Measurements from ENCODE around the gene LPP.

GRCh38 chr3:188878076-188878475 lies 724.1 kb downstream of the LPP start:
- TF ChIP-seq EP300 (IDR thresholded peaks at IDR 0.05; ENCODE audit: low read depth) (no peak), POLR2A (IDR thresholded peaks at IDR 0.05) (no peak), POLR2AphosphoS5 (IDR thresholded peaks at IDR 0.05) (no peak)
- TF ChIP-seq, protein P1, sequence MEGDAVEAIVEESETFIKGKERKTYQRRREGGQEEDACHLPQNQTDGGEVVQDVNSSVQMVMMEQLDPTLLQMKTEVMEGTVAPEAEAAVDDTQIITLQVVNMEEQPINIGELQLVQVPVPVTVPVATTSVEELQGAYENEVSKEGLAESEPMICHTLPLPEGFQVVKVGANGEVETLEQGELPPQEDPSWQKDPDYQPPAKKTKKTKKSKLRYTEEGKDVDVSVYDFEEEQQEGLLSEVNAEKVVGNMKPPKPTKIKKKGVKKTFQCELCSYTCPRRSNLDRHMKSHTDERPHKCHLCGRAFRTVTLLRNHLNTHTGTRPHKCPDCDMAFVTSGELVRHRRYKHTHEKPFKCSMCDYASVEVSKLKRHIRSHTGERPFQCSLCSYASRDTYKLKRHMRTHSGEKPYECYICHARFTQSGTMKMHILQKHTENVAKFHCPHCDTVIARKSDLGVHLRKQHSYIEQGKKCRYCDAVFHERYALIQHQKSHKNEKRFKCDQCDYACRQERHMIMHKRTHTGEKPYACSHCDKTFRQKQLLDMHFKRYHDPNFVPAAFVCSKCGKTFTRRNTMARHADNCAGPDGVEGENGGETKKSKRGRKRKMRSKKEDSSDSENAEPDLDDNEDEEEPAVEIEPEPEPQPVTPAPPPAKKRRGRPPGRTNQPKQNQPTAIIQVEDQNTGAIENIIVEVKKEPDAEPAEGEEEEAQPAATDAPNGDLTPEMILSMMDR (IDR thresholded peaks at IDR 0.05) = no peak
